Body of pancreas (tissue), 4 donors: ENCODE data around the gene BACH2.

Experiments
- POLR2A ChIP-seq, 3 donors: fragments of 450-650 bp; IDR thresholded peaks; one replicate each; pipeline ENCODE4 v1.6.1; 2016; ENCODE audit warnings: antibody characterized with exemption in 3 of 3, mild to moderate bottlenecking in 2 of 3
- TF ChIP-seq, protein P1 (sequence below), 7 experiments: fragments of 450-650 bp in 4 of 7; fragments of 200-600 bp in 3 of 7; sonication (generic) in 3 of 7; IDR thresholded peaks; one replicate each; pipeline ENCODE4 v1.5.1; 2016 to 2019; ENCODE audit warnings: antibody characterized with exemption in 7 of 7

DNA sequence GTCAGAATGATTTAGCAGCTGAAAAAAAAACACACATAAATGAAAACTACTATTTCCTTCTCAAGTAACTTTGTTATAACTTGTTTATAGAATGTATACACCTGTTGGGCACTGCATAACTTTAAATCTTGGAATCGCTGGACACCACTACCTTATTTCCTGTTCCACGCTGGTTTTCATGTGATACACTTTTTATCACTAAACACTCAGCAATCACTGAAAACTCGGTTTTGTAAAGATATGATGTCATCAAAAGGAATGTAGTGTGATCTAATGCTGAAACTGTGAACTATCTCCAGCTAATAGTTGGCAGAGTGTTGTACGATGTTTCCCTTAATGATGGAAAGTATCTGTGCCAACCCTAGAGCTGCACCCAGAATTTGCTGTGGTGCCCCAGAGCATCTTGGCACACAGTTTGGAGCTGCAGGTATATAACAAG lies 127.9 kb downstream of the BACH2 start:
- TF ChIP-seq, protein P1, sequence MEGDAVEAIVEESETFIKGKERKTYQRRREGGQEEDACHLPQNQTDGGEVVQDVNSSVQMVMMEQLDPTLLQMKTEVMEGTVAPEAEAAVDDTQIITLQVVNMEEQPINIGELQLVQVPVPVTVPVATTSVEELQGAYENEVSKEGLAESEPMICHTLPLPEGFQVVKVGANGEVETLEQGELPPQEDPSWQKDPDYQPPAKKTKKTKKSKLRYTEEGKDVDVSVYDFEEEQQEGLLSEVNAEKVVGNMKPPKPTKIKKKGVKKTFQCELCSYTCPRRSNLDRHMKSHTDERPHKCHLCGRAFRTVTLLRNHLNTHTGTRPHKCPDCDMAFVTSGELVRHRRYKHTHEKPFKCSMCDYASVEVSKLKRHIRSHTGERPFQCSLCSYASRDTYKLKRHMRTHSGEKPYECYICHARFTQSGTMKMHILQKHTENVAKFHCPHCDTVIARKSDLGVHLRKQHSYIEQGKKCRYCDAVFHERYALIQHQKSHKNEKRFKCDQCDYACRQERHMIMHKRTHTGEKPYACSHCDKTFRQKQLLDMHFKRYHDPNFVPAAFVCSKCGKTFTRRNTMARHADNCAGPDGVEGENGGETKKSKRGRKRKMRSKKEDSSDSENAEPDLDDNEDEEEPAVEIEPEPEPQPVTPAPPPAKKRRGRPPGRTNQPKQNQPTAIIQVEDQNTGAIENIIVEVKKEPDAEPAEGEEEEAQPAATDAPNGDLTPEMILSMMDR (IDR thresholded peaks at IDR 0.05): no peak
- no peak for TF ChIP-seq POLR2A (IDR thresholded peaks at IDR 0.05)
